HEK293T (cell line): ENCODE results near the gene DIAPH1.

Experiments used
- HDGF ChIP-seq: fragments of 450-650 bp; IDR thresholded peaks from 2 replicates; pipeline ENCODE4 v1.6.1; 2017; ENCODE audit warnings: antibody characterized with exemption, borderline replicate concordance
- SP1 ChIP-seq: fragments of 450-650 bp; IDR thresholded peaks from 2 replicates; pipeline ENCODE4 v1.6.1; 2017

DNA sequence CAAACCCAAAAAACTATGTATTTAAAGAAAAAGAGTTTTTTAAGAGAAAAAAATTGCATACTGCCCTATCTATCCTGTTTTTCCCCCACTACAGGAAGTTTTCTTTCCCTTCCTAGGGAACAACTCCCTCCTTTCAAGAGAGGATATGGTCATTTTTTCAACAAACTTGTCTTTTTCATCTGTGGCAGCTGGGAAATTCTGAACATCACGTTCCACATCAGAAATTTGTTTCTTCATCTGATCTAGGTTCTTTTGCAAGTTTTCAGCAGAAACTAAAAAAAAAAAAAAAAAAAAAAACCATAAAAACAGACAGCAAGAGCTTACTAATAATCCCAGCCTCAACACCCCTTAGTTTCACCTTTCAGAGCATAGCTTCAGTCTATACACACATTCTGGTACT is 91.4 kb downstream of the DIAPH1 start:
- TF ChIP-seq HDGF (no peak), SP1 (no peak)
